HEK293 (cell line): ENCODE data around the gene BTK.
"Not testable (repeated sequence)": the region's sequence is repeated elsewhere in the genome, so short reads cannot be mapped to it uniquely, and the experiment has no call there.

Experiments
- CTCF ChIA-PET: fragments of 350-600 bp; formaldehyde crosslinking; extraction: SDS; loops from one replicate; lab custom pipeline; 2021; ENCODE audit warnings: antibody characterized with exemption; lab: Yijun Ruan, JAX
- POLR2A ChIA-PET: fragments of 300-600 bp; formaldehyde crosslinking; extraction: SDS; loops from one replicate; lab custom pipeline; 2020; ENCODE audit warnings: antibody characterized with exemption, inconsistent platforms; lab: Yijun Ruan, JAX
- H3K27ac ChIP-seq: fragments of 200-500 bp; sonication (Bioruptor generic); 2 replicates; pipeline ENCODE4 v1.5.1; 2014; ENCODE audit warnings: low read depth, low read length, control low read depth, inconsistent platforms; ENCODE audit errors: extremely low read depth
- H3K36me3 ChIP-seq, 2 experiments: fragments of 200-500 bp in 1 of 2; sonication (Bioruptor generic) in 1 of 2; 1 replicate in 1 of 2; 2 replicates in 1 of 2; pipeline ENCODE4 v1.5.1; 2014 to 2017; ENCODE audit warnings: inconsistent platforms in 2 of 2, low read length in 2 of 2; ENCODE audit not compliant: control insufficient read depth in 2 of 2, insufficient read depth in 1 of 2
- H3K4me1 ChIP-seq: fragments of 200-500 bp; sonication (Bioruptor generic); 2 replicates; pipeline ENCODE4 v1.5.1; 2014; ENCODE audit warnings: mild to moderate bottlenecking, low read length, inconsistent platforms; ENCODE audit not compliant: control insufficient read depth, insufficient read depth
- H3K4me3 ChIP-seq: 2 replicates; pipeline ENCODE4 v1.5.1; 2011; ENCODE audit warnings: low read depth, mild to moderate bottlenecking, control low read depth, low read length, moderate library complexity
- H3K9me3 ChIP-seq: fragments of 200-500 bp; sonication (Bioruptor generic); 2 replicates; pipeline ENCODE4 v1.5.1; 2014; ENCODE audit warnings: low read depth, low read length, inconsistent platforms; ENCODE audit not compliant: control insufficient read depth, insufficient read depth
- AEBP2 ChIP-seq: fragments of 450-650 bp; formaldehyde crosslinking; IDR thresholded peaks from 2 replicates; pipeline ENCODE4 v1.5.1; 2016; ENCODE audit warnings: missing biosample characterization, missing genetic modification characterization, borderline replicate concordance
- BCL11B ChIP-seq: fragments of 450-650 bp; formaldehyde crosslinking; IDR thresholded peaks from 2 replicates; pipeline ENCODE4 v1.5.1; 2016; ENCODE audit warnings: low read depth, missing biosample characterization, missing genetic modification characterization
- KLF1 ChIP-seq: fragments of 450-650 bp; formaldehyde crosslinking; IDR thresholded peaks from 2 replicates; pipeline ENCODE4 v1.5.1; 2016; ENCODE audit warnings: missing biosample characterization, missing genetic modification characterization
- SCRT2 ChIP-seq: fragments of 450-650 bp; formaldehyde crosslinking; IDR thresholded peaks from 2 replicates; pipeline ENCODE4 v1.5.1; 2016; ENCODE audit warnings: missing biosample characterization, missing genetic modification characterization
- SP3 ChIP-seq: fragments of 450-650 bp; formaldehyde crosslinking; IDR thresholded peaks from 2 replicates; pipeline ENCODE4 v1.5.1; 2016; ENCODE audit warnings: missing biosample characterization, missing genetic modification characterization
- SP7 ChIP-seq: fragments of 450-650 bp; formaldehyde crosslinking; IDR thresholded peaks from 2 replicates; pipeline ENCODE4 v1.5.1; 2016; ENCODE audit warnings: missing biosample characterization, missing genetic modification characterization
- TCF7L2 ChIP-seq: IDR thresholded peaks from 2 replicates; pipeline ENCODE4 v1.6.1; 2011; ENCODE audit warnings: low read depth, mild to moderate bottlenecking, inconsistent platforms, low read length, moderate library complexity, borderline replicate concordance
- TSHZ1 ChIP-seq: fragments of 450-650 bp; formaldehyde crosslinking; IDR thresholded peaks from 2 replicates; pipeline ENCODE4 v1.5.1; 2016; ENCODE audit warnings: missing biosample characterization, missing genetic modification characterization, borderline replicate concordance
- YY2 ChIP-seq: fragments of 450-650 bp; formaldehyde crosslinking; IDR thresholded peaks from 2 replicates; pipeline ENCODE4 v1.5.1; 2016; ENCODE audit warnings: missing biosample characterization, missing genetic modification characterization
- ZNF112 ChIP-seq: fragments of 450-650 bp; formaldehyde crosslinking; IDR thresholded peaks from 2 replicates; pipeline ENCODE4 v1.5.0; 2017; ENCODE audit warnings: missing biosample characterization, missing genetic modification characterization
- ZNF140 ChIP-seq: fragments of 450-650 bp; formaldehyde crosslinking; IDR thresholded peaks from 2 replicates; pipeline ENCODE4 v1.5.1; 2016; ENCODE audit warnings: missing biosample characterization, missing genetic modification characterization
- ZNF146 ChIP-seq: fragments of 450-650 bp; formaldehyde crosslinking; IDR thresholded peaks from 2 replicates; pipeline ENCODE4 v1.5.1; 2016; ENCODE audit warnings: missing biosample characterization, missing genetic modification characterization
- ZNF157 ChIP-seq: fragments of 450-650 bp; formaldehyde crosslinking; IDR thresholded peaks from 2 replicates; pipeline ENCODE4 v1.5.1; 2016; ENCODE audit warnings: missing biosample characterization, missing genetic modification characterization
- ZNF18 ChIP-seq: fragments of 450-650 bp; formaldehyde crosslinking; IDR thresholded peaks from 2 replicates; pipeline ENCODE4 v1.5.1; 2016; ENCODE audit warnings: missing biosample characterization, missing genetic modification characterization
- ZNF280C ChIP-seq: fragments of 450-650 bp; formaldehyde crosslinking; IDR thresholded peaks from 2 replicates; pipeline ENCODE4 v1.5.1; 2016; ENCODE audit warnings: missing biosample characterization, missing genetic modification characterization
- ZNF302 ChIP-seq: fragments of 450-650 bp; formaldehyde crosslinking; IDR thresholded peaks from 2 replicates; pipeline ENCODE4 v1.5.1; 2016; ENCODE audit warnings: missing biosample characterization, missing genetic modification characterization, low read depth
- ZNF404 ChIP-seq: fragments of 450-650 bp; formaldehyde crosslinking; IDR thresholded peaks from 2 replicates; pipeline ENCODE4 v1.5.1; 2017; ENCODE audit warnings: missing biosample characterization, missing genetic modification characterization
- ZNF624 ChIP-seq: fragments of 450-650 bp; formaldehyde crosslinking; IDR thresholded peaks from 2 replicates; pipeline ENCODE4 v1.5.1; 2017; ENCODE audit warnings: missing biosample characterization, missing genetic modification characterization
- ZNF639 ChIP-seq: fragments of 450-650 bp; formaldehyde crosslinking; IDR thresholded peaks from 2 replicates; pipeline ENCODE4 v1.5.1; 2016; ENCODE audit warnings: missing biosample characterization, missing genetic modification characterization
- ZNF704 ChIP-seq: fragments of 450-650 bp; formaldehyde crosslinking; IDR thresholded peaks from 2 replicates; pipeline ENCODE4 v1.5.1; 2016; ENCODE audit warnings: missing biosample characterization, missing genetic modification characterization

The BTK gene

GRCh38 chrX:101334310-101334709 is 51.7 kb downstream of the BTK start:
- CTCF ChIA-PET, H3K36me3 ChIP-seq, H3K9me3 ChIP-seq, H3K4me3 ChIP-seq, H3K4me1 ChIP-seq, H3K27ac ChIP-seq: not testable (repeated sequence)
- POLR2A ChIA-PET, result interaction anchor here (0.6 kb wide), 1 partner anchor 62 kb away, joined by 3 read pairs; no protein-coding TSS in a partner anchor
- peak; percentile 80 for TF ChIP-seq ZNF146 (tag by site-specific recombination)

GRCh38 chrX:101326600-101326999 is 59.4 kb downstream of the BTK start:
- not testable (repeated sequence) for H3K4me1 ChIP-seq, H3K36me3 ChIP-seq, H3K4me3 ChIP-seq, H3K27ac ChIP-seq, H3K9me3 ChIP-seq
- ChIA-PET POLR2A (interaction anchor here (3.8 kb wide), 1 partner anchor 64 kb away, joined by 12 read pairs; the partner anchor contains the start of gene RPL36A), CTCF (interaction anchor here (0.6 kb wide), 2 partner anchors 89 to 1746 kb away, joined by 3 to 4 read pairs; no protein-coding TSS in a partner anchor)
- TF ChIP-seq KLF1, result peak; percentile 86

- TF ChIP-seq ZNF639 (tag by site-specific recombination) (no peak), SCRT2 (no peak), AEBP2 (tag by site-specific recombination) (no peak), ZNF18 (tag by site-specific recombination) (no peak), YY2 (no peak), BCL11B (tag by site-specific recombination) (no peak), ZNF624 (tag by site-specific recombination) (no peak), TCF7L2 (no peak), ZNF280C (tag by site-specific recombination) (no peak), ZNF140 (tag by site-specific recombination) (no peak), SP7 (no peak), ZNF404 (tag by site-specific recombination) (no peak), ZNF704 (tag by site-specific recombination) (no peak), ZNF302 (tag by site-specific recombination) (no peak), ZNF112 (tag by site-specific recombination) (no peak), TSHZ1 (tag by site-specific recombination) (no peak), SP3 (no peak), ZNF157 (tag by site-specific recombination) (no peak)
- H3K9me3 ChIP-seq, result no peaks in the 10 kb centered on the region
- H3K36me3 ChIP-seq, result no peaks in the 10 kb centered on the region
- H3K27ac ChIP-seq, result no peak overlapping the region
- no peaks in the 10 kb centered on the region for H3K4me1 ChIP-seq
- ChIA-PET POLR2A (no interaction called here), CTCF (no interaction called here)
- no peak overlapping the region for H3K4me3 ChIP-seq
These were observed 82.2 kb downstream of the BTK start for GRCh38 chrX:101303790-101304189.
